ENCODE data around the gene ITFG1.
"Not testable (repeated sequence)": the region's sequence is repeated elsewhere in the genome, so short reads cannot be mapped to it uniquely, and the experiment has no call there.

The ITFG1 gene

GRCh38 chr16:47143677-47144558 lies 316.9 kb downstream of the ITFG1 start, which contains the start of gene NETO2:
Gene NETO2 (minus strand): TSS chr16:47143945. CDS start chr16:47143612, 333 bp downstream.
- FAIRE-seq: no peak

DNA sequence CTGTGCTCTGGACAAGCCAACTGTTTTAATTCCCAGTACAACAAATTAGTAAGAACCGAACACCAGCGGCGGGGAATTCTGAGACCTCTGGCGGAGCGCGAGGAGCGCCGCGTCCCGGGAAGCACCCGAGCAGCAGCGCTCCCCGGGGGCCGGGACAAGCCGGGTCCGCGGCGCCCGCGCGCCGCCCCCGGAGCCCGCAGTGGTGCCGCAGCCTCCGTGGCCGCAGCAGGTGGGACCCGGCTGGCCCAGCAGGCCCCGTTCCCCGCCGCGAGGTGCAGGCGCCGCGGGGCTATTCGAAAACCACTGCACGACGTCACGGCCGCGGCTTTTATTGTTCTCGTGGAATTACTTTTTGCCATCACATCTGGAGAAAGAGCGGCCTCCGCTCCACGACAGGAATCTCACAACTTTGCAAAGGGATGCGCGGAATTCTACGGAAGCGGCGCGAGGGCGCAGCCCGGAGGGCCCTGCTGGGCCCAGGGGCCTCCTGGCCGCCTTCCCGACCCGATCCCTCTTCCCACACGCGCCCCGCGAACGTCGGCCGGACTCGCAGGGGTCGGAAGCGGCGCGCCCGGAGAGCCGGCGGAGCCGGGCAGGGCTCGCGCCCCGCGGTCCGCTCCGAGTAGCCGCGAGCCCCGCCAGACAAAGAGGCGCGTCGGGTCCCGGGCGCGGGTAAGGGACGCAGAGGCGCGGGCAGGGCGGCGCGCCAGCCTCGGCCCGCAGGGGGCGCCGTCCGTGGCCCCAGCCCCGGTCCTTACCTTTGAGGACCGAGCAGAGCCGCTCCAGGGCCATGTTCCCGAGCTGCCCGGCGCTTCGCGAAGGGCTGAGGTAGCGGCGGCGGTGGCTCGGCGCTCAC lies 317.8 kb downstream of the ITFG1 start:
- FAIRE-seq: no peak

DNA sequence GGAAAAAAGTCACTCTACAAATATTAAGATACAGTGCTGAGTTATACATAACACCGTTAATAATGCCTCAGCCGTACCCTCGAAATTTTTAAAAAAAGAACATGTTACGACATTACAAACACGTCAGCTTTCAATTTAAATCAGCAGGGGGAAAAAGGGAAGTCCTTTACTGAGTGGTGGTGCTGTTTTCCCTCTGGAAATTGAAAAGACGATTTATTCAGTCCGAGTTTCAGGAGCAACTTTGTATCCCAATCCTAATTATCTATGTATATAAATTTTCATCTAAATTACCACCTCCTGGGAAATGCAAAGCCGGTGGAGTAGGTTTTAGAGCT lies 318.4 kb downstream of the ITFG1 start:
- FAIRE-seq: no peak

DNA sequence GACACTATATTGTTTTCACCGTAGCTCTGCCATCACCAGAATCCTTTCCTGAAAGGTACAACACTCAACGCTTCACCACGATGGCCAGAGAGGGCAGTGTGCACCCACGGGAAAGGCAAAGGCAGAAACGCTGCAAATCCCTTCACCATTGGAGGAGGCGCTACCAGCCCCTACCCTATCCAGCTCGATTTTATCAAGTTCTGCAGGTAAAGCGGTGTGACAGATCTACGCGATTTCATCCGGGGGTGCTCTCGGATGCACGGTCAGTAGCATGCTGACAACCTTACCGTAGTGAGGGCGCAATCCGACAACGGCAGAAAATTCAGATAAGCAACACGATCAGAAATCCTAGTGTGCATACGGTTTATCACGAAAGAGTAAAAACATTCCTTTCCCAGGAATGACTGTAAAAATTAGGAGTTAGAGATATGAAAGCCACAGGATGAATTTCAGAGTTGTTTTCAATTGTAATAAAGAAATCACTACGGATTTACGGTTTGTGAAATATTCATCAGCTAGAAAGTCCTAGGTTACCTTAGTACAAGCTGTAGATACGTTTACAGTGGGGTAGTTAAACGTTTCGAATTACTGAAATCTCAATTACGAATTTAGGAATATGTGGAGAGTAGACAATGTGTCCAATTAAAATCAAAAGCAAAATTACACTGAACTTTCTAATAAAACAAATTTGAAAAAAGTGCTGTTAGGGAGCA lies 318.9 kb downstream of the ITFG1 start:
- FAIRE-seq: no peak

DNA sequence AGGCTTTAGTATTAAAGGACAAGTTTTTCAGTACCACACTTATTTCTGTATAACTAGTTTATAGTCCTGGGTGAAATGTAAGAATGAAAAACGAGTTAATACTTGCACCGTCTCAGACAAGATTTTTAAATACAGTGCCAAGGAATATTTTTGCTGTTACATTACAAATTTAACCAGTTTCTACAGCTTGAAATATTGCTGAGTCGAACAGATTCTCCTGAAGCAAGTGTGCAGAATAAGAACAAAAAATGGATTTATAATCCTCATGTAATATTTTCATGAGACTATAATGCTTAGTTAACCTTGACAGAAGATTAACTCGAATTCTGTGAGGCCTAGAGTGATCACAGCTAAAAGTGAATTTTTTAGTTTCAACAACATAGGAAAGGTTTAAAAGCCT lies 320.2 kb downstream of the ITFG1 start:
- FAIRE-seq: no peak

DNA sequence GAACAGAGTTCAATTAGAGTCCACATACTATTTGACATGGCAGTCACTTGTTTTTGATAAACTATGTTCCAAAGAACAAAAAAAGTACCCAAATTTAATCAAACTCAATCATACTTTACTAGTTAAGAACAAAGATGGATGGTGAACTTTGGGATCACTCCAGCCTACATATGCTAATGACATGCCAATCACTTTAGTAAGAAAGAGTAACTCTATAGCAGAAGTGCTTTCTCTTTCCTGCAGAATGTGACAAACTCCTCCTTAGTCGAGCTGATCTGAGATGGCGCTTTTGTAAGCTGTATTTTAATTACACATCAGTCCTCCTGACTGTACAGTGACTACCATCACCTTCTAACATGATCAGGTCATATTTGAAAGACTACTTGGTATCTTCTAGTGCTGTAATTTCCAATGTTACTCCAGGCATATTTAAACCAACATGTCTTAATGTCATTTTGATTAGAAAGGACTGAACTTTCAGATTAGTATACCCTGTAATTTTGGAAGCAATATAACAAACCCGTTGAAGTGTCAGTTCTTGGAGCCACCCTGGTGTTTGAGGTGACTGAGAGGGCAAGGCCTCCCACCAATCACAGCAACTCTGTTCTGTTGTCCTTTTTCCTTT lies 321.2 kb downstream of the ITFG1 start:
- no peak for FAIRE-seq

DNA sequence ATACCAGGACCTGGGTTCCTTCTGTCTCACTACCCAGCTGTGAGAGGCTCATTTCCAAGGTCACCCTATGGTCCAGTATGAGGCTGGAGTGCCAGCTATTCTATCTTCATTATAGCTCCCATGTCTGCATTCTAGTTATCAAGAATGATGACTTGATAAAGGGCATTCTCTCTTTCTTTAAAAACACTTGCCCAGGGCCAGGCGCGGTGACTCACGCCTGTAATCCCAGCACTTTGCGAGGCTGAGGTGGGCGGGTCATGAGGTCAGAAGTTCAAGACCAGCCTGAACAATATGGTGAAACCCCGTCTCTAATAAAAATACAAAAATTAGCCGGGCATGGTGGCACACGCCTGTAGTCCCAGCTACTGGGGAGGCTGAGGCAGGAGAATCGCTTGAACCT lies 322.9 kb downstream of the ITFG1 start:
- FAIRE-seq: not testable (repeated sequence)

GRCh38 chr16:47136099-47136842 lies 324.6 kb downstream of the ITFG1 start:
- FAIRE-seq: no peak

DNA sequence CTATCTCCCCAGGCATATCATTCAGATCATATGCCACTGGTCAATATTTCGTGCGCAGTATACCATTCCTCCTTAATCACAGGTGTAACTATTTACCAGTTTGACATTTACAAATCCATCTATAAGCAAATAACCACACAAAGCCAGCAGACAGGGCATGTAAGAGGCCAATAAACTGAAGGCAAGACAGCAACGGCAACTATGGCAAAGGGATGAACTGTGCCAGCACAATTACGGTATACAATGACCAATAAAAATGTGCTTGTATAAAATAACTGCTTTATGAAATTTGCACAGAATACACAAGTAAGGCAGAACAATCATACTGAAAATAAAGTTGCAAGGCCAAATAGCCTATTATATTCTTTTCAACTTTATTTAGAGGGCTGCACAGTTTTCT lies 326.3 kb downstream of the ITFG1 start:
- FAIRE-seq: no peak

- FAIRE-seq: no peak
Measured at GRCh38 chr16:47132308-47132707, 328.6 kb downstream of the ITFG1 start.

GRCh38 chr16:47129755-47130435 lies 331.0 kb downstream of the ITFG1 start:
- no peak for FAIRE-seq

DNA sequence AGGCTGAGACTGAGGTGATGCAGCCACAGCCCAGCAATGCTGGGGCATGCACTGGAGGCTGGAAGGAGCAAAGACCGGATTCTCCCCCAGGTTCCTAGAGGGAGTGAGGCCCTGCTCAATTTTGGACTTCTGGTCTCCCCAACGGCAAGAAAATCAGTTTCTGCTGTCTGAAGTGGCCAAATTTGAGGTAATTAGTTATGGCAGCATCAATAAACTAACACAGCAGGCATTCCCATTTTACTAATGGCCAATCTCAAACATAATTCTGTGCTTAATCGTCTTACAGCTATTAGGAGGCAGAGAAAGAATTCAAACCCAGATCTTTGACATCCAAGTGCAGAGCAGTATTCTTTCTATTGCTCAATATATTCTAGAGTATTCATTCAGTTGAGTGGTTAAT lies 333.3 kb downstream of the ITFG1 start:
- FAIRE-seq: no peak

DNA sequence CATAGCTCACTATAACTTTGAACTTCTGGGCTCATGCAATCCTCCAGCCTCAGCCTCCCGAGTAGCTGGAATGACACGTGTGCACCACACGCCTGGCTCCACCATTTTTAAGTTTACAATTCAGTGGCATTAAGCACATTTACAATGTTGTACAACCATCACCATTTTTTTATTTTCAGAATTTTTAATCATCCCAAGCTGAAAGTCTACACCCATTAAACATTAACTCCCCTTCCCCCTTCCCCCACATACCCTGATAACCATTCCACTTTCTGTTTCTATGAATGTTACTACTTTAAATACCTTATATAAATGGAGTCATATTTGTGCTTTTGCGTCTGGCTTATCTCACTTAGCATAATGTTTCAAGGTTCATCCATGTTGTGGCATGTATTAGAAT lies 335.1 kb downstream of the ITFG1 start:
- no peak for FAIRE-seq

DNA sequence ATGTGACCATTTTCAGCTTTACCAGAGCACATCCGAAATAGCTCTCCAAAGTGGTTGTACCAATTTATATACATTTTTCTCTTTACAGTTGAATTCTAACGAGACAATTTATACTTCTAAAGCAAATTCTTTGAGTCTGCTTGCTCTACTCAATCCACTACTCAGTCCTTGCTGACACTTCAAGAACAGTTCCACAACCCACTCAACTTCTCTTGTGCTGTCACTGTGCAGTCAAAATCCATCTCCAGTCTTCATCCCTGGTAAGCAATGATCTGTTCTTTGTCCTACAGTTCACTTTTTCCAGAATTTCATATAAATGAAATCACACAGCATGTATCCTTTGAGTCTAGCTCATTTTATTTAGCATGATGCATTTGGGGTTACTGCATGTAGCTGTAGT lies 347.7 kb downstream of the ITFG1 start:
- no peak for FAIRE-seq

- no peak for FAIRE-seq
Measured at GRCh38 chr16:47110939-47111338, 349.9 kb downstream of the ITFG1 start.

DNA sequence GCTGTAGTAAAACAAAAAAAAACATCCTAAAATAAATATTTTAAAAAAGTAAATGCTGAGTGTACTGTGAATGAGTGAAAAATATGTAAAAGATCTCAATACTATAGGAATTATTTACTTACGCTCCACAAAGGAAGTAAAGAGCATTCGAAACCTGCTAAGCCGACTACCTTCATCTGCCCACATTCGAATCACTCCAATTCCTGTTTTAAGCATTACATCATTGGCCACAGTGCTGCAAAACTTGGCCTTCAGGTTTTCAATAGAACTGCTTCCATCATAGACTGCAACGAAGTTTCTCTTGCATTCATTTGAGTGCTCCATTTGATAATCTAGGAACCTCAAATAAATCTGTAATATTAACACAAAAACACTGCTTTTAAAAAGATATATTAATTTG lies 351.5 kb downstream of the ITFG1 start:
- FAIRE-seq: no peak
